22Rv1 (cell line): ENCODE measurements around the gene NDUFS6.

ENCODE experiments used
- CTCF ChIP-seq: fragments of 450-650 bp; IDR thresholded peaks from 2 replicates; pipeline ENCODE4 v1.5.1; 2017; ENCODE audit warnings: mild to moderate bottlenecking
- ZFX ChIP-seq: fragments of 450-650 bp; IDR thresholded peaks from 2 replicates; pipeline ENCODE4 v1.6.1; 2017; ENCODE audit warnings: antibody characterized with exemption, borderline replicate concordance

- TF ChIP-seq CTCF (no peak), ZFX (no peak)
Measured at GRCh38 chr5:1831677-1832313, 30.6 kb downstream of the NDUFS6 start.
